Activated T-helper 1 cell treated with Interleukin-2 at 50 U/mL for 16 hours (primary cell): ENCODE data around the gene SORT1.

Source experiments
- DNase-seq: peaks from one replicate; pipeline ENCODE4 v3.0.0-alpha.2; 2020; ENCODE audit warnings: low read depth

Gene SORT1

GRCh38 chr1:109261578-109261977 lies 136.1 kb downstream of the SORT1 start:
- no peak for DNase-seq

- no peak for DNase-seq
Observed at GRCh38 chr1:109261006-109261405, 136.7 kb downstream of the SORT1 start.

- no peak for DNase-seq
Observed at GRCh38 chr1:109259674-109260557, 137.8 kb downstream of the SORT1 start.
